HEK293T (cell line): Measurements from ENCODE around the gene MTO1.

Experiments used
- ARNT ChIP-seq: fragments of 450-650 bp; IDR thresholded peaks from 2 replicates; pipeline ENCODE4 v1.6.1; 2017; ENCODE audit warnings: mild to moderate bottlenecking
- BHLHE40 ChIP-seq: fragments of 450-650 bp; IDR thresholded peaks from 2 replicates; pipeline ENCODE4 v1.6.1; 2016; ENCODE audit warnings: mild to moderate bottlenecking, moderate library complexity, borderline replicate concordance
- ELF4 ChIP-seq: fragments of 450-650 bp; IDR thresholded peaks from 2 replicates; pipeline ENCODE4 v1.6.1; 2017; ENCODE audit warnings: antibody characterized with exemption
- FOXA1 ChIP-seq: fragments of 450-650 bp; IDR thresholded peaks from 2 replicates; pipeline ENCODE4 v1.6.1; 2016; ENCODE audit warnings: mild to moderate bottlenecking
- FOXK2 ChIP-seq: fragments of 450-650 bp; IDR thresholded peaks from 2 replicates; pipeline ENCODE4 v1.6.1; 2016; ENCODE audit warnings: mild to moderate bottlenecking
- FOXM1 ChIP-seq: fragments of 450-650 bp; IDR thresholded peaks from 2 replicates; pipeline ENCODE4 v1.6.1; 2017; ENCODE audit warnings: mild to moderate bottlenecking, borderline replicate concordance
- HDGF ChIP-seq: fragments of 450-650 bp; IDR thresholded peaks from 2 replicates; pipeline ENCODE4 v1.6.1; 2017; ENCODE audit warnings: antibody characterized with exemption, borderline replicate concordance
- LEF1 ChIP-seq: fragments of 450-650 bp; IDR thresholded peaks from 2 replicates; pipeline ENCODE4 v1.6.1; 2017; ENCODE audit warnings: mild to moderate bottlenecking, borderline replicate concordance
- SP1 ChIP-seq: fragments of 450-650 bp; IDR thresholded peaks from 2 replicates; pipeline ENCODE4 v1.6.1; 2017
- TARDBP ChIP-seq: fragments of 450-650 bp; IDR thresholded peaks from 2 replicates; pipeline ENCODE4 v1.6.1; 2016
- ZNF384 ChIP-seq: fragments of 450-650 bp; IDR thresholded peaks from 2 replicates; pipeline ENCODE4 v1.6.1; 2016

DNA sequence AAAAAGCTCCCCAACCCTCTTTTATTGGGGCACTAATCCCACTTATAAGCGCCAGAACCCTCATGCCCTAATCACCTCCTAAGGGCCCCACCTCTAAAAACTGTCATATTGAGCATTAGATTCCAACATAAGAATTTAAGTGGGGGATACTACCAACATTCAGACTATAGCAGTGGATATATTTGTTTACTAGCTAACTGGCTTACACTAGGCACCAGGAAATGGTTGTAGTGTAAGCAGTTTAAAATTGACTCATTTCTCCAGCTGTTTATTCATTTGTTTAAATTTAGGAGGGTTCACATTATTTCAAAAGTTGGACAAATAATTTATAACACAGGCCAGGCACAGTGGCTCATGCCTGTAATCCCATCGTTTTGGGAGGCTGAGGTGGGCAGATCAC, 22.9 kb downstream of the MTO1 start:
- TF ChIP-seq BHLHE40 (no peak), ELF4 (no peak), FOXM1 (no peak), FOXK2 (no peak), ARNT (no peak), TARDBP (no peak), HDGF (no peak), SP1 (no peak), FOXA1 (no peak), ZNF384 (no peak), LEF1 (no peak)
